HEK293 (cell line): ENCODE measurements around the gene PRLHR.

ENCODE experiments used
- CTCF ChIA-PET: fragments of 350-600 bp; formaldehyde crosslinking; extraction: SDS; loops from one replicate; lab custom pipeline; 2021; ENCODE audit warnings: antibody characterized with exemption; lab: Yijun Ruan, JAX
- POLR2A ChIA-PET: fragments of 300-600 bp; formaldehyde crosslinking; extraction: SDS; loops from one replicate; lab custom pipeline; 2020; ENCODE audit warnings: antibody characterized with exemption, inconsistent platforms; lab: Yijun Ruan, JAX
- H3K27ac ChIP-seq: fragments of 200-500 bp; sonication (Bioruptor generic); 2 replicates; pipeline ENCODE4 v1.5.1; 2014; ENCODE audit warnings: low read depth, low read length, control low read depth, inconsistent platforms; ENCODE audit errors: extremely low read depth
- H3K36me3 ChIP-seq, 2 experiments: fragments of 200-500 bp in 1 of 2; sonication (Bioruptor generic) in 1 of 2; 1 replicate in 1 of 2; 2 replicates in 1 of 2; pipeline ENCODE4 v1.5.1; 2014 to 2017; ENCODE audit warnings: inconsistent platforms in 2 of 2, low read length in 2 of 2; ENCODE audit not compliant: control insufficient read depth in 2 of 2, insufficient read depth in 1 of 2
- H3K4me1 ChIP-seq: fragments of 200-500 bp; sonication (Bioruptor generic); 2 replicates; pipeline ENCODE4 v1.5.1; 2014; ENCODE audit warnings: mild to moderate bottlenecking, low read length, inconsistent platforms; ENCODE audit not compliant: control insufficient read depth, insufficient read depth
- H3K4me3 ChIP-seq: 2 replicates; pipeline ENCODE4 v1.5.1; 2011; ENCODE audit warnings: low read depth, mild to moderate bottlenecking, control low read depth, low read length, moderate library complexity
- H3K9me3 ChIP-seq: fragments of 200-500 bp; sonication (Bioruptor generic); 2 replicates; pipeline ENCODE4 v1.5.1; 2014; ENCODE audit warnings: low read depth, low read length, inconsistent platforms; ENCODE audit not compliant: control insufficient read depth, insufficient read depth
- FEZF1 ChIP-seq: fragments of 450-650 bp; formaldehyde crosslinking; IDR thresholded peaks from 2 replicates; pipeline ENCODE4 v1.5.1; 2016; ENCODE audit warnings: missing biosample characterization, missing genetic modification characterization
- GLIS2 ChIP-seq: fragments of 450-650 bp; formaldehyde crosslinking; IDR thresholded peaks from 2 replicates; pipeline ENCODE4 v1.5.1; 2016; ENCODE audit warnings: missing biosample characterization, missing genetic modification characterization
- OVOL3 ChIP-seq: fragments of 450-650 bp; formaldehyde crosslinking; IDR thresholded peaks from 2 replicates; pipeline ENCODE4 v1.5.1; 2016; ENCODE audit warnings: missing biosample characterization, missing genetic modification characterization
- TCF7L2 ChIP-seq: IDR thresholded peaks from 2 replicates; pipeline ENCODE4 v1.6.1; 2011; ENCODE audit warnings: low read depth, mild to moderate bottlenecking, inconsistent platforms, low read length, moderate library complexity, borderline replicate concordance
- TSHZ1 ChIP-seq: fragments of 450-650 bp; formaldehyde crosslinking; IDR thresholded peaks from 2 replicates; pipeline ENCODE4 v1.5.1; 2016; ENCODE audit warnings: missing biosample characterization, missing genetic modification characterization, borderline replicate concordance
- WT1 ChIP-seq: fragments of 450-650 bp; formaldehyde crosslinking; IDR thresholded peaks from 2 replicates; pipeline ENCODE4 v1.5.1; 2016; ENCODE audit warnings: missing biosample characterization, missing genetic modification characterization
- ZBTB11 ChIP-seq: fragments of 450-650 bp; formaldehyde crosslinking; conservative IDR thresholded peaks from 2 replicates; pipeline ENCODE4 v1.5.1; 2016; ENCODE audit warnings: low read depth, missing biosample characterization, missing genetic modification characterization
- ZBTB17 ChIP-seq: fragments of 450-650 bp; formaldehyde crosslinking; IDR thresholded peaks from 2 replicates; pipeline ENCODE4 v1.5.1; 2016; ENCODE audit warnings: missing biosample characterization, missing genetic modification characterization
- ZNF174 ChIP-seq: fragments of 450-650 bp; formaldehyde crosslinking; IDR thresholded peaks from 2 replicates; pipeline ENCODE4 v1.5.0; 2017; ENCODE audit warnings: missing biosample characterization, mild to moderate bottlenecking, missing genetic modification characterization
- ZNF211 ChIP-seq: fragments of 450-650 bp; formaldehyde crosslinking; IDR thresholded peaks from 2 replicates; pipeline ENCODE4 v1.5.1; 2016; ENCODE audit warnings: low read depth, missing biosample characterization, missing genetic modification characterization
- ZNF221 ChIP-seq: fragments of 450-650 bp; formaldehyde crosslinking; IDR thresholded peaks from 2 replicates; pipeline ENCODE4 v1.5.1; 2017; ENCODE audit warnings: missing biosample characterization, missing genetic modification characterization, borderline replicate concordance
- ZNF514 ChIP-seq: fragments of 450-650 bp; formaldehyde crosslinking; IDR thresholded peaks from 2 replicates; pipeline ENCODE4 v1.5.1; 2016; ENCODE audit warnings: missing biosample characterization, missing genetic modification characterization
- ZNF585B ChIP-seq: fragments of 450-650 bp; formaldehyde crosslinking; IDR thresholded peaks from 2 replicates; pipeline ENCODE4 v1.5.1; 2016; ENCODE audit warnings: missing biosample characterization, missing genetic modification characterization
- ZNF664 ChIP-seq: fragments of 450-650 bp; formaldehyde crosslinking; IDR thresholded peaks from 2 replicates; pipeline ENCODE4 v1.5.1; 2016; ENCODE audit warnings: missing biosample characterization, missing genetic modification characterization
- ZNF670 ChIP-seq: fragments of 450-650 bp; formaldehyde crosslinking; IDR thresholded peaks from 2 replicates; pipeline ENCODE4 v1.5.1; 2016; ENCODE audit warnings: missing biosample characterization, missing genetic modification characterization, low read depth
- ZNF777 ChIP-seq: fragments of 450-650 bp; formaldehyde crosslinking; IDR thresholded peaks from 2 replicates; pipeline ENCODE4 v1.5.1; 2017; ENCODE audit warnings: missing biosample characterization, missing genetic modification characterization, borderline replicate concordance
- ZSCAN23 ChIP-seq: fragments of 450-650 bp; formaldehyde crosslinking; IDR thresholded peaks from 2 replicates; pipeline ENCODE4 v1.5.1; 2016; ENCODE audit warnings: missing biosample characterization, missing genetic modification characterization
- ZSCAN5A ChIP-seq: fragments of 450-650 bp; formaldehyde crosslinking; IDR thresholded peaks from 2 replicates; pipeline ENCODE4 v1.5.1; 2016; ENCODE audit warnings: missing biosample characterization, missing genetic modification characterization

The PRLHR gene

GRCh38 chr10:118567701-118568248 is 27.7 kb downstream of the PRLHR start (continued):
- no peak for TF ChIP-seq ZNF585B (tag by site-specific recombination)

- CTCF ChIA-PET: interaction anchor here (0.7 to 5.2 kb wide), 4 partner anchors 12 to 158 kb away, joined by 3 to 74 read pairs (median 22); no protein-coding TSS in a partner anchor
Observed at GRCh38 chr10:118566911-118567310, 28.5 kb downstream of the PRLHR start.

GRCh38 chr10:118565301-118566075 is 30.0 kb downstream of the PRLHR start:
- ChIA-PET POLR2A (interaction anchor here (0.5 kb wide), 1 partner anchor 278 kb away, joined by 5 read pairs; no protein-coding TSS in a partner anchor), CTCF (interaction anchor here (1.5 to 4.3 kb wide), 2 partner anchors 13 to 21 kb away, joined by 5 to 28 read pairs; no protein-coding TSS in a partner anchor)
- Histone ChIP-seq H3K4me1 (peaks cover 2% of the 10 kb centered on the region; the same call in 1 of the 2 replicates), H3K9me3 (no peaks in the 10 kb centered on the region), H3K4me3 (no peak overlapping the region), H3K27ac (no peak overlapping the region), H3K36me3 (no peaks in the 10 kb centered on the region)
- no peak for TF ChIP-seq TCF7L2
- no peak for TF ChIP-seq TSHZ1 (tag by site-specific recombination)
- no peak for TF ChIP-seq ZBTB17 (tag by site-specific recombination)
- TF ChIP-seq ZNF514 (tag by site-specific recombination): no peak

More at GRCh38 chr10:118566911-118567310, 28.5 kb downstream of the PRLHR start:
- Histone ChIP-seq H3K27ac (no peak overlapping the region), H3K9me3 (no peaks in the 10 kb centered on the region), H3K36me3 (no peaks in the 10 kb centered on the region), H3K4me1 (peaks cover 2% of the 10 kb centered on the region; the same call in 1 of the 2 replicates), H3K4me3 (no peak overlapping the region)
- TF ChIP-seq ZNF664 (tag by site-specific recombination): no peak
- POLR2A ChIA-PET: interaction anchor here (0.9 kb wide), 1 partner anchor 152 kb away, joined by 3 read pairs; no protein-coding TSS in a partner anchor

GRCh38 chr10:118564652-118565051 is 30.8 kb downstream of the PRLHR start:
- ChIA-PET POLR2A (no interaction called here), CTCF (interaction anchor here (0.8 to 1.5 kb wide), 2 partner anchors 20 to 112 kb away, joined by 3 to 5 read pairs; no protein-coding TSS in a partner anchor)
- H3K4me3 ChIP-seq: no peak overlapping the region
- TF ChIP-seq ZSCAN23 (tag by site-specific recombination) (no peak), GLIS2 (tag by site-specific recombination) (no peak), ZNF777 (no peak), ZNF211 (tag by site-specific recombination) (no peak), ZNF174 (tag by site-specific recombination) (no peak), ZSCAN5A (tag by site-specific recombination) (no peak), OVOL3 (tag by site-specific recombination) (no peak), ZBTB11 (tag by site-specific recombination) (no peak), ZNF221 (tag by site-specific recombination) (no peak), ZNF670 (tag by site-specific recombination) (no peak), FEZF1 (tag by site-specific recombination) (no peak), WT1 (tag by site-specific recombination) (no peak)

More at GRCh38 chr10:118564652-118565051, 30.8 kb downstream of the PRLHR start:
- Histone ChIP-seq H3K4me1 (peaks cover 2% of the 10 kb centered on the region; the same call in 1 of the 2 replicates), H3K36me3 (no peaks in the 10 kb centered on the region), H3K27ac (no peak overlapping the region), H3K9me3 (no peaks in the 10 kb centered on the region)
